Measurements from ENCODE around the gene TWIST2. TPM values are rescaled to one million over a fixed set of nuclear protein-coding genes. Genes with fewer than 3 reads are reported as not detected.

Gene TWIST2
- total RNA-seq, 3 donors from 2014 or later: 38.2 to 200 (median 178) TPM

- Histone ChIP-seq H3K36me3 (no peaks in the 10 kb centered on the region), H3K27me3 (peaks cover 0 to 16% of the 10 kb centered on the region in 2 donors), H3K4me1 (no peaks in the 10 kb centered on the region), H3K4me3 (no peak overlapping the region), H3K27ac (no peak overlapping the region), H3K9me3 (peaks cover 13 to 21% of the 10 kb centered on the region in 2 donors)
- intact Hi-C loops (cut with DNase I; ENCODE audit: low total_unique reads): no loop called here
- no peak for DNase-seq (ENCODE audit: low spot score in 2 of 2)
- TF ChIP-seq POLR2A (IDR thresholded peaks at IDR 0.05): no peak
- no peak for TF ChIP-seq CTCF (IDR thresholded peaks at IDR 0.05)
These were observed 27.7 kb upstream of the TWIST2 start for GRCh38 chr2:238820197-238820596.

GRCh38 chr2:238820916-238821315 is 27.0 kb upstream of the TWIST2 start:
- no peak for DNase-seq (ENCODE audit: low spot score in 2 of 2)
- H3K4me1 ChIP-seq: no peaks in the 10 kb centered on the region
- no peak for TF ChIP-seq CTCF (IDR thresholded peaks at IDR 0.05)
- TF ChIP-seq POLR2A (IDR thresholded peaks at IDR 0.05): no peak
- TF ChIP-seq POLR2AphosphoS5 (IDR thresholded peaks at IDR 0.05): no peak
- no peaks in the 10 kb centered on the region for H3K36me3 ChIP-seq
- H3K4me3 ChIP-seq: no peak overlapping the region
- H3K27me3 ChIP-seq: peaks cover 0 to 16% of the 10 kb centered on the region in 2 donors
- H3K27ac ChIP-seq: no peak overlapping the region
- peaks cover 13 to 21% of the 10 kb centered on the region in 2 donors for H3K9me3 ChIP-seq
- intact Hi-C loops (cut with DNase I; ENCODE audit: low total_unique reads): no loop called here

- Histone ChIP-seq H3K27me3 (peaks cover 0 to 16% of the 10 kb centered on the region in 2 donors), H3K9me3 (peaks cover 13 to 21% of the 10 kb centered on the region in 2 donors), H3K27ac (no peak overlapping the region), H3K4me3 (no peak overlapping the region), H3K36me3 (no peaks in the 10 kb centered on the region), H3K4me1 (no peaks in the 10 kb centered on the region)
- no peak for DNase-seq (ENCODE audit: low spot score in 2 of 2)
- TF ChIP-seq CTCF (IDR thresholded peaks at IDR 0.05) (no peak), POLR2A (IDR thresholded peaks at IDR 0.05) (no peak), POLR2AphosphoS5 (IDR thresholded peaks at IDR 0.05) (no peak)
- intact Hi-C loops (cut with DNase I; ENCODE audit: low total_unique reads): no loop called here
These were observed 26.5 kb upstream of the TWIST2 start for GRCh38 chr2:238821391-238821790.

- Histone ChIP-seq H3K4me3 (no peak overlapping the region), H3K36me3 (no peaks in the 10 kb centered on the region), H3K27me3 (peaks cover 0 to 16% of the 10 kb centered on the region in 2 donors), H3K27ac (no peak overlapping the region), H3K4me1 (no peaks in the 10 kb centered on the region), H3K9me3 (peaks cover 13 to 21% of the 10 kb centered on the region in 2 donors)
- intact Hi-C loops (cut with DNase I; ENCODE audit: low total_unique reads): no loop called here
- no peak for DNase-seq (ENCODE audit: low spot score in 2 of 2)
- TF ChIP-seq POLR2AphosphoS5 (IDR thresholded peaks at IDR 0.05): no peak
- no peak for TF ChIP-seq CTCF (IDR thresholded peaks at IDR 0.05)
- no peak for TF ChIP-seq POLR2A (IDR thresholded peaks at IDR 0.05)
These were observed 25.8 kb upstream of the TWIST2 start for GRCh38 chr2:238821944-238822670.

GRCh38 chr2:238822955-238823354 is 24.9 kb upstream of the TWIST2 start:
- H3K9me3 ChIP-seq: peaks cover 13 to 21% of the 10 kb centered on the region in 2 donors
- no peak overlapping the region for H3K27ac ChIP-seq
- H3K36me3 ChIP-seq: no peaks in the 10 kb centered on the region
- peaks cover 0 to 12% of the 10 kb centered on the region in 2 donors for H3K27me3 ChIP-seq
- H3K4me1 ChIP-seq: no peaks in the 10 kb centered on the region
- H3K4me3 ChIP-seq: no peak overlapping the region
- TF ChIP-seq POLR2AphosphoS5 (IDR thresholded peaks at IDR 0.05): no peak
- no peak for TF ChIP-seq CTCF (IDR thresholded peaks at IDR 0.05)
- no peak for TF ChIP-seq POLR2A (IDR thresholded peaks at IDR 0.05)
- DNase-seq (ENCODE audit: low spot score in 2 of 2): no peak
- intact Hi-C loops (cut with DNase I; ENCODE audit: low total_unique reads): no loop called here

Data from breast epithelium (tissue), 4 donors.